Tibial nerve (tissue), 4 donors: ENCODE measurements around the gene SHLD1.

Source experiments
- CTCF ChIP-seq, 5 experiments: fragments of 200-600 bp in 3 of 5; fragments of 450-650 bp in 2 of 5; sonication (generic) in 3 of 5; IDR thresholded peaks; one replicate each; pipeline ENCODE4 v1.5.1; 2016 to 2019; ENCODE audit warnings: antibody characterized with exemption in 5 of 5, mild to moderate bottlenecking in 3 of 5, moderate library complexity in 2 of 5
- EP300 ChIP-seq, 2 donors: sonication (generic); formaldehyde crosslinking; IDR thresholded peaks; one replicate each; pipeline ENCODE4 v1.6.1; 2017; ENCODE audit warnings: antibody characterized with exemption in 2 of 2, mild to moderate bottlenecking in 1 of 2
- POLR2A ChIP-seq, 2 donors: fragments of 450-650 bp; IDR thresholded peaks; one replicate each; pipeline ENCODE4 v1.6.1; 2017; ENCODE audit warnings: antibody characterized with exemption in 2 of 2, mild to moderate bottlenecking in 2 of 2, moderate library complexity in 2 of 2

- TF ChIP-seq CTCF (IDR thresholded peaks at IDR 0.05): no peak
- TF ChIP-seq EP300 (IDR thresholded peaks at IDR 0.05): no peak
- TF ChIP-seq POLR2A (IDR thresholded peaks at IDR 0.05): no peak
Measured at GRCh38 chr20:5835871-5836270, 85.7 kb downstream of the SHLD1 start.
